ENCODE results near the gene NBEAL2.

The NBEAL2 gene

GRCh38 chr3:46988616-46989015 lies 9.2 kb downstream of the NBEAL2 start:
- peaks cover 5% of the 10 kb centered on the region for H3K4me1 ChIP-seq (ENCODE audit: control insufficient read depth, insufficient read depth, low read length)
- no peaks in the 10 kb centered on the region for H3K27me3 ChIP-seq (ENCODE audit: control insufficient read depth in 1 of 2, insufficient read depth in 2 of 2, low read length in 2 of 2)
- no peak overlapping the region for H3K27ac ChIP-seq (ENCODE audit: low read length)
- H3K4me3 ChIP-seq (ENCODE audit: low read length in 2 of 2) = no peak overlapping the region
- peaks cover 0 to 2% of the 10 kb centered on the region in 2 donors for H3K36me3 ChIP-seq (ENCODE audit: control insufficient read depth in 2 of 2, insufficient read depth in 2 of 2, low read length in 2 of 2)
- H3K9ac ChIP-seq (ENCODE audit: low read length in 2 of 2) = no peak overlapping the region
- no peaks in the 10 kb centered on the region for H3K9me3 ChIP-seq (ENCODE audit: control insufficient read depth in 2 of 2, low read length in 2 of 2)

GRCh38 chr3:46989146-46989810 lies 9.8 kb downstream of the NBEAL2 start:
- no peak overlapping the region for H3K27ac ChIP-seq (ENCODE audit: low read length)
- H3K4me1 ChIP-seq (ENCODE audit: control insufficient read depth, insufficient read depth, low read length) = peaks cover 5% of the 10 kb centered on the region
- H3K9ac ChIP-seq (ENCODE audit: low read length in 2 of 2) = no peak overlapping the region
- no peaks in the 10 kb centered on the region for H3K27me3 ChIP-seq (ENCODE audit: control insufficient read depth in 1 of 2, insufficient read depth in 2 of 2, low read length in 2 of 2)
- no peaks in the 10 kb centered on the region for H3K9me3 ChIP-seq (ENCODE audit: control insufficient read depth in 2 of 2, low read length in 2 of 2)
- H3K36me3 ChIP-seq (ENCODE audit: control insufficient read depth in 2 of 2, insufficient read depth in 2 of 2, low read length in 2 of 2) = peaks cover 0 to 5% of the 10 kb centered on the region in 2 donors
- no peak overlapping the region for H3K4me3 ChIP-seq (ENCODE audit: low read length in 2 of 2)

- Histone ChIP-seq H3K9ac (ENCODE audit: low read length in 2 of 2) (no peak overlapping the region), H3K9me3 (ENCODE audit: control insufficient read depth in 2 of 2, low read length in 2 of 2) (no peaks in the 10 kb centered on the region), H3K4me3 (ENCODE audit: low read length in 2 of 2) (no peak overlapping the region), H3K27ac (ENCODE audit: low read length) (no peak overlapping the region), H3K4me1 (ENCODE audit: control insufficient read depth, insufficient read depth, low read length) (peaks cover 5% of the 10 kb centered on the region), H3K27me3 (ENCODE audit: control insufficient read depth in 1 of 2, insufficient read depth in 2 of 2, low read length in 2 of 2) (no peaks in the 10 kb centered on the region), H3K36me3 (ENCODE audit: control insufficient read depth in 2 of 2, insufficient read depth in 2 of 2, low read length in 2 of 2) (peaks cover 0 to 5% of the 10 kb centered on the region in 2 donors)
Observed at GRCh38 chr3:46990573-46991374, 11.3 kb downstream of the NBEAL2 start.

DNA sequence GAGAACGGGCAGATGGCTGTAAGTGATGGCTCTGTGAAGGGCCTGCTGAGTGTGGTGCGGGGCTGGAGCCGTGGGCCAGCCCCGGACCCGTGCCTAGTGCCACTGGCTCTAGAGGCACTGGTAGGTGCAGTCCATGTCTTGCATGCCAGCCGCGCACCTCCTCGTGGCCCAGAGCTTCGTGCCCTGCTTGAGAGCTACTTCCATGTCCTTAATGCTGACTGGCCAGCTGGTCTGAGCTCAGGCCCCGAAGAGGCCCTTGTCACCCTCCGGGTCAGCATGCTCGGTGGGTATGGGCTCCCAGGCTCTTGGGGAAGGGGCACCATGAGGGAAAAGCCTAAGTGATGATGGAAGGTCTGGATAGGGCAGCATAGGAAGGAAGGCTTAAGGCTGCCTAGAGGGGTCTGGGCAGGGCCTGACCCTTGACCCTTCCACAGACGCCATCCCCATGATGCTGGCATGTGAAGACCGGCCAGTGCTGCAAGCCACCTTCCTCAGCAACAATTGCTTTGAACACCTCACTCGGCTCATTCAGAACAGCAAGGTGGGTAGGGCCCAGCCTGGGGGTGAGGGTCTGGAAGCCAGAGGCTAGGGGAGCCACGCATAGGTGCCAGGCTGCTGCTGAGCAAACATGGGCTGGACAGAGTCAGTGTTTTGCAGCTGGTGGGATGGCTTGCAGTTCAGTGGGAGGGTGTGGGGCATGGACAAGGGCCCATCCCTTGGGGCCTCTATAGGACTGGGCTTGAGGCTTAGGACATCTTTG lies 12.1 kb downstream of the NBEAL2 start:
- H3K4me1 ChIP-seq (ENCODE audit: control insufficient read depth, insufficient read depth, low read length) = no peaks in the 10 kb centered on the region
- no peaks in the 10 kb centered on the region for H3K9me3 ChIP-seq (ENCODE audit: control insufficient read depth in 2 of 2, low read length in 2 of 2)
- H3K9ac ChIP-seq (ENCODE audit: low read length in 2 of 2) = no peak overlapping the region
- H3K4me3 ChIP-seq (ENCODE audit: low read length in 2 of 2) = no peak overlapping the region
- H3K27me3 ChIP-seq (ENCODE audit: control insufficient read depth in 1 of 2, insufficient read depth in 2 of 2, low read length in 2 of 2) = no peaks in the 10 kb centered on the region
- H3K27ac ChIP-seq (ENCODE audit: low read length) = no peak overlapping the region
- H3K36me3 ChIP-seq (ENCODE audit: control insufficient read depth in 2 of 2, insufficient read depth in 2 of 2, low read length in 2 of 2) = peaks cover 0 to 5% of the 10 kb centered on the region in 2 donors

- H3K36me3 ChIP-seq (ENCODE audit: control insufficient read depth in 2 of 2, insufficient read depth in 2 of 2, low read length in 2 of 2) = peaks cover 0 to 5% of the 10 kb centered on the region in 2 donors
Observed at GRCh38 chr3:46992231-46992630, 12.8 kb downstream of the NBEAL2 start.

GRCh38 chr3:46993292-46993691 lies 13.8 kb downstream of the NBEAL2 start:
- H3K4me3 ChIP-seq (ENCODE audit: low read length in 2 of 2) = no peak overlapping the region

More at GRCh38 chr3:46992231-46992630, 12.8 kb downstream of the NBEAL2 start:
- no peak overlapping the region for H3K9ac ChIP-seq (ENCODE audit: low read length in 2 of 2)
- H3K4me1 ChIP-seq (ENCODE audit: control insufficient read depth, insufficient read depth, low read length) = no peaks in the 10 kb centered on the region
- no peaks in the 10 kb centered on the region for H3K27me3 ChIP-seq (ENCODE audit: control insufficient read depth in 1 of 2, insufficient read depth in 2 of 2, low read length in 2 of 2)
- H3K27ac ChIP-seq (ENCODE audit: low read length) = no peak overlapping the region
- no peaks in the 10 kb centered on the region for H3K9me3 ChIP-seq (ENCODE audit: control insufficient read depth in 2 of 2, low read length in 2 of 2)
- no peak overlapping the region for H3K4me3 ChIP-seq (ENCODE audit: low read length in 2 of 2)

DNA sequence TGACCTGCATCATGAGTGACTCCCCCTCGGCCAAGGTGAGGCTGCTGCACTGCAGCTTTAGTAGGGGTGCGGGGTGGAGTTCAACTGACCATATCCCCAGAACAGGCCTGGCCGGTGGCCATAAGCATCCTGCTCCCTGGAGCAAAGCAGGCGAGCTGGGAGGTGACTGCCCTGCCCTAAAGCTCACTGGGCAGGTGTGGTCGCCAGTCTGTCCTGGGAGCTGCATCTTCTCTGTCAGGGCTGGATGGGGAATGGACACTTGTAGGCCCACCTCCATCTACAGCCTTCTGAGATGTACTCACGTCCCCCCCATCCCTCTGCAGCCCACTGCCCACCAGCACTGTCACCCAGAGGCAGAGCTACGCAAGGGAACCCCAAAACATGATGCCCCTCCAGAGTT lies 14.5 kb downstream of the NBEAL2 start:
- H3K36me3 ChIP-seq (ENCODE audit: control insufficient read depth in 2 of 2, insufficient read depth in 2 of 2, low read length in 2 of 2) = peaks cover 0 to 3% of the 10 kb centered on the region in 2 donors
- H3K4me1 ChIP-seq (ENCODE audit: control insufficient read depth, insufficient read depth, low read length) = peaks cover 4% of the 10 kb centered on the region
- H3K27ac ChIP-seq (ENCODE audit: low read length) = no peak overlapping the region
- H3K27me3 ChIP-seq (ENCODE audit: control insufficient read depth in 1 of 2, insufficient read depth in 2 of 2, low read length in 2 of 2) = no peaks in the 10 kb centered on the region
- H3K9me3 ChIP-seq (ENCODE audit: control insufficient read depth in 2 of 2, low read length in 2 of 2) = no peaks in the 10 kb centered on the region
- H3K4me3 ChIP-seq (ENCODE audit: low read length in 2 of 2) = no peak overlapping the region
- H3K9ac ChIP-seq (ENCODE audit: low read length in 2 of 2) = no peak overlapping the region

More at GRCh38 chr3:46993292-46993691, 13.8 kb downstream of the NBEAL2 start:
- H3K9me3 ChIP-seq (ENCODE audit: control insufficient read depth in 2 of 2, low read length in 2 of 2) = no peaks in the 10 kb centered on the region
- H3K27ac ChIP-seq (ENCODE audit: low read length) = no peak overlapping the region
- peaks cover 0 to 5% of the 10 kb centered on the region in 2 donors for H3K36me3 ChIP-seq (ENCODE audit: control insufficient read depth in 2 of 2, insufficient read depth in 2 of 2, low read length in 2 of 2)
- H3K9ac ChIP-seq (ENCODE audit: low read length in 2 of 2) = no peak overlapping the region
- no peaks in the 10 kb centered on the region for H3K27me3 ChIP-seq (ENCODE audit: control insufficient read depth in 1 of 2, insufficient read depth in 2 of 2, low read length in 2 of 2)
- peaks cover under 1% of the 10 kb centered on the region for H3K4me1 ChIP-seq (ENCODE audit: control insufficient read depth, insufficient read depth, low read length)

DNA sequence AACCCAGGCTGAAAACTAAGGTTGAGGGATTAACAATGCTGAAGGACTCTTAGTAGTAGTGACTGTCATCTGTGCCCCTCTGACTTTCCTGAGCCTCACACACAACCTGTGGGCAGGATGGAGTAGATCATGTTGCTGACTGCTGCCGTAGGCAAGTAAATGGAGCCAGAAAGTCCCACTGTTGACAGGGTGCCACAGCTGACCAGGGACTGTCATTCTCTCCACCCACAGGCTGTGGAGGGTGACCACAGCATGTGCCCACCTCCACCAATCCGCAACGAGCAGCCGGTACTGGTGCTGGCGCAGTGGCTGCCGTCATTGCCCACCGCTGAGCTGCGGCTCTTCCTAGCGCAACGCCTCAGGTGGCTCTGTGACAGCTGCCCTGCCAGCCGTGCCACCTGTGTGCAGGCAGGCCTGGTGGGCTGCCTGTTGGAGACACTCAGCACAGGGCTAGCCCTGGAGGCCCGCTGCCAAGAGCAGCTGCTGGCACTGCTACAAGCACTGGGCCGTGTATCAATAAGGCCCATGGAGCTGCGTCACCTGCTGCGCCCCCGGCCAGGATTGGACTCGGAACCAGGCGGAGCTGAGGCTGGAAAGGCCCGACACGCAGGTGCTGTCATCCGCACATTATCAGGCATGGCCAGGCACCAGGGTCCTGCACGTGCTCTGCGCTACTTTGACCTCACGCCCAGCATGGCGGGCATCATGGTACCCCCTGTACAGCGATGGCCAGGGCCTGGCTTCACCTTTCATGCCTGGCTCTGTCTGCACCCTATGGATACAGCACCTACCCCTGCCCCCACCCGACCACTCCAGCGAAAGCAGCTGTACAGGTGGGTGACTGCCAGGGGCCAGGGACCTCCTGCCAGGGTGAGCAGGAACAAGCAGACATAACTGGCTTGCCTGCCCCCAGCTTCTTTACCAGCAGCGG lies 15.6 kb downstream of the NBEAL2 start:
- Histone ChIP-seq H3K9ac (ENCODE audit: low read length in 2 of 2) (no peak overlapping the region), H3K4me1 (ENCODE audit: control insufficient read depth, insufficient read depth, low read length) (peaks cover 4% of the 10 kb centered on the region), H3K36me3 (ENCODE audit: control insufficient read depth in 2 of 2, insufficient read depth in 2 of 2, low read length in 2 of 2) (peaks cover 0 to 5% of the 10 kb centered on the region in 2 donors), H3K9me3 (ENCODE audit: control insufficient read depth in 2 of 2, low read length in 2 of 2) (no peaks in the 10 kb centered on the region), H3K27ac (ENCODE audit: low read length) (no peak overlapping the region), H3K4me3 (ENCODE audit: low read length in 2 of 2) (no peak overlapping the region), H3K27me3 (ENCODE audit: control insufficient read depth in 1 of 2, insufficient read depth in 2 of 2, low read length in 2 of 2) (no peaks in the 10 kb centered on the region)

- H3K27ac ChIP-seq (ENCODE audit: low read length) = no peak overlapping the region
- H3K4me1 ChIP-seq (ENCODE audit: control insufficient read depth, insufficient read depth, low read length) = peaks cover 4% of the 10 kb centered on the region
- no peaks in the 10 kb centered on the region for H3K27me3 ChIP-seq (ENCODE audit: control insufficient read depth in 1 of 2, insufficient read depth in 2 of 2, low read length in 2 of 2)
- H3K36me3 ChIP-seq (ENCODE audit: control insufficient read depth in 2 of 2, insufficient read depth in 2 of 2, low read length in 2 of 2) = peaks cover 2 to 8% of the 10 kb centered on the region in 2 donors
- no peak overlapping the region for H3K9ac ChIP-seq (ENCODE audit: low read length in 2 of 2)
- no peak overlapping the region for H3K4me3 ChIP-seq (ENCODE audit: low read length in 2 of 2)
- no peaks in the 10 kb centered on the region for H3K9me3 ChIP-seq (ENCODE audit: control insufficient read depth in 2 of 2, low read length in 2 of 2)
Observed at GRCh38 chr3:46995901-46996562, 16.6 kb downstream of the NBEAL2 start.
